ENCODE data around the gene MRPL38.

DNA sequence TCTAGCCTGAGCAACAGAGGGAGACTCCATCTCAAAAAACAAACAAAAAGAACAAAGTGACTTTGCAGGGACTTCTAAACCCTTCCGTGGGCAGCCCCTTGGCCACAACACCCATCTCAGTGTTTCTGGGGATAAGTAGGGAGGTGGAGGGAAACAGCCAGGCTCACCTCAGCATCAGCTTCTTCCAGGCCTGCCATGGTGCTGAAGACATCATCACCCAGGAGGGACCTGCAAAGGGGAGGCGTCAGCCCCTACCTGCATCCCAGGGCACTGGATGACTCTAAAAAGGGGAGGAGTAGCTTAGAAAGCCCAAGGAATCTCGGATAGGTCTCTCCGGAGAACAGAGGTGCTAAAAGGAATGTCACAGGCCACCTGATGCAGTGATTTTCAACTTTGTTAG is 26.4 kb upstream of the MRPL38 start:
- TF ChIP-seq EZH2 (IDR thresholded peaks at IDR 0.05) = no peak
- TF ChIP-seq POLR2AphosphoS5 (IDR thresholded peaks at IDR 0.05; ENCODE audit: borderline replicate concordance, low read depth, low read length) = no peak
